IPS-NIHi7 (cell line): Measurements from ENCODE around the gene UCKL1.
A peak's percentile ranks its signal among the peaks of the same experiment; 100 is the strongest.
"Not testable (repeated sequence)": the region's sequence is repeated elsewhere in the genome, so short reads cannot be mapped to it uniquely, and the experiment has no call there.

Source experiments
- DNase-seq: peaks from one replicate; pipeline ENCODE4 v3.0.0; 2012; ENCODE audit warnings: mixed read lengths; ENCODE audit errors: extremely low spot score

UCKL1 gene

GRCh38 chr20:63972312-63973159, 16.3 kb upstream of the UCKL1 start:
- DNase-seq: no peak

GRCh38 chr20:63971960-63972311, 15.7 kb upstream of the UCKL1 start:
- not testable (repeated sequence) for DNase-seq

- no peak for DNase-seq
Measured at GRCh38 chr20:63970714-63971431, 14.7 kb upstream of the UCKL1 start.

GRCh38 chr20:63969838-63970713, 13.9 kb upstream of the UCKL1 start, which contains the start of gene ZNF512B:
Gene ZNF512B, minus strand, starts transcription at chr20:63969930. Its CDS starts 1,980 bp downstream, at chr20:63967950.
- DNase-seq: peak; percentile 85

GRCh38 chr20:63968928-63969760, 12.9 kb upstream of the UCKL1 start:
- peak; percentile 35 for DNase-seq

- DNase-seq: no peak
Measured at GRCh38 chr20:63968136-63968927, 12.1 kb upstream of the UCKL1 start.

GRCh38 chr20:63967330-63968135, 11.3 kb upstream of the UCKL1 start:
- no peak for DNase-seq

GRCh38 chr20:63966944-63967322, 10.7 kb upstream of the UCKL1 start:
- DNase-seq: no peak

GRCh38 chr20:63966172-63966943, 10.1 kb upstream of the UCKL1 start:
- no peak for DNase-seq

GRCh38 chr20:63964412-63964811, 8.2 kb upstream of the UCKL1 start:
- no peak for DNase-seq

GRCh38 chr20:63963784-63964301, 7.6 kb upstream of the UCKL1 start:
- DNase-seq: no peak

- DNase-seq: no peak
Measured at GRCh38 chr20:63963348-63963741, 7.1 kb upstream of the UCKL1 start.

- DNase-seq: no peak
Measured at GRCh38 chr20:63962426-63963347, 6.5 kb upstream of the UCKL1 start.

- no peak for DNase-seq
Measured at GRCh38 chr20:63961664-63962425, 5.6 kb upstream of the UCKL1 start.

GRCh38 chr20:63960654-63961621, 4.7 kb upstream of the UCKL1 start:
- not testable (repeated sequence) for DNase-seq
